Measurements from ENCODE around the gene RAI14.
"Not testable (repeated sequence)": the region's sequence is repeated elsewhere in the genome, so short reads cannot be mapped to it uniquely, and the experiment has no call there.

Gene RAI14

GRCh38 chr5:34775886-34776285 is 119.8 kb downstream of the RAI14 start:
- no peak for DNase-seq

GRCh38 chr5:34778091-34778850 is 122.1 kb downstream of the RAI14 start:
- DNase-seq = no peak

GRCh38 chr5:34783892-34784291 is 127.8 kb downstream of the RAI14 start:
- DNase-seq = not testable (repeated sequence)

GRCh38 chr5:34787035-34787434 is 130.9 kb downstream of the RAI14 start:
- DNase-seq = no peak

- DNase-seq = no peak
These were observed 132.9 kb downstream of the RAI14 start for GRCh38 chr5:34789021-34789531.

- DNase-seq = no peak
These were observed 133.5 kb downstream of the RAI14 start for GRCh38 chr5:34789639-34790038.

GRCh38 chr5:34790069-34790468 is 133.9 kb downstream of the RAI14 start:
- no peak for DNase-seq

- no peak for DNase-seq
These were observed 135.7 kb downstream of the RAI14 start for GRCh38 chr5:34791761-34792244.

- DNase-seq = no peak
These were observed 146.9 kb downstream of the RAI14 start for GRCh38 chr5:34802834-34803563.

- DNase-seq = no peak
These were observed 148.0 kb downstream of the RAI14 start for GRCh38 chr5:34803974-34804732.

- DNase-seq = no peak
These were observed 148.8 kb downstream of the RAI14 start for GRCh38 chr5:34804913-34805312.

GRCh38 chr5:34806532-34806931 is 150.4 kb downstream of the RAI14 start:
- no peak for DNase-seq

- no peak for DNase-seq
These were observed 155.6 kb downstream of the RAI14 start for GRCh38 chr5:34811706-34812105.

- DNase-seq = no peak
These were observed 157.4 kb downstream of the RAI14 start for GRCh38 chr5:34813509-34813908.

- no peak for DNase-seq
These were observed 161.6 kb downstream of the RAI14 start for GRCh38 chr5:34817558-34818351.

- DNase-seq = no peak
These were observed 162.6 kb downstream of the RAI14 start for GRCh38 chr5:34818717-34819116.

GRCh38 chr5:34820593-34820992 is 164.5 kb downstream of the RAI14 start:
- DNase-seq = no peak

GRCh38 chr5:34822956-34823715 is 167.0 kb downstream of the RAI14 start:
- DNase-seq = no peak

- no peak for DNase-seq
These were observed 170.2 kb downstream of the RAI14 start for GRCh38 chr5:34826347-34826746.

GRCh38 chr5:34827588-34828506 is 171.7 kb downstream of the RAI14 start:
- DNase-seq = no peak
